H9 (cell line): Measurements from ENCODE around the gene BSN. TPM values are rescaled to one million over a fixed set of nuclear protein-coding genes. Genes with fewer than 3 reads are reported as not detected.

ENCODE experiments used
- DNase-seq: peaks from one replicate; pipeline ENCODE4 v3.0.0-alpha.2; 2017
- H2AFZ ChIP-seq: one replicate; pipeline ENCODE4 v1.6.1; 2013; ENCODE audit warnings: mild to moderate bottlenecking, low read length, control low read depth, moderate library complexity
- H2AK5ac ChIP-seq: 2 replicates; pipeline ENCODE4 v1.6.1; 2013; ENCODE audit warnings: low read length, control low read depth, mixed read lengths; ENCODE audit not compliant: insufficient read length
- H2BK120ac ChIP-seq: one replicate; pipeline ENCODE4 v1.6.1; 2013; ENCODE audit warnings: low read depth, mild to moderate bottlenecking, low read length, control low read depth, inconsistent platforms; ENCODE audit not compliant: poor library complexity, severe bottlenecking
- H2BK12ac ChIP-seq: 2 replicates; pipeline ENCODE4 v1.6.1; 2013; ENCODE audit warnings: low read length, control low read depth, mixed read lengths, low read depth; ENCODE audit not compliant: insufficient read length
- H2BK15ac ChIP-seq: 2 replicates; pipeline ENCODE4 v1.6.1; 2013; ENCODE audit warnings: low read depth, low read length, control low read depth
- H2BK20ac ChIP-seq: one replicate; pipeline ENCODE4 v1.6.1; 2013; ENCODE audit warnings: low read depth, mild to moderate bottlenecking, low read length, control low read depth, inconsistent platforms; ENCODE audit not compliant: poor library complexity, severe bottlenecking
- H2BK5ac ChIP-seq: 2 replicates; pipeline ENCODE4 v1.6.1; 2013; ENCODE audit warnings: low read length, control low read depth, mixed read lengths; ENCODE audit not compliant: insufficient read length
- H3K14ac ChIP-seq: 2 replicates; pipeline ENCODE4 v1.6.1; 2013; ENCODE audit warnings: low read length, control low read depth; ENCODE audit not compliant: insufficient read depth
- H3K18ac ChIP-seq: 2 replicates; pipeline ENCODE4 v1.6.1; 2013; ENCODE audit warnings: low read depth, mild to moderate bottlenecking, mixed read lengths, low read length, control low read depth; ENCODE audit not compliant: insufficient read length
- H3K23ac ChIP-seq: 2 replicates; pipeline ENCODE4 v1.6.1; 2013; ENCODE audit warnings: low read length, control low read depth, mixed read lengths, low read depth; ENCODE audit not compliant: insufficient read length
- H3K23me2 ChIP-seq: 2 replicates; pipeline ENCODE4 v1.6.1; 2013; ENCODE audit warnings: low read depth, mild to moderate bottlenecking, mixed read lengths, low read length, control low read depth; ENCODE audit not compliant: insufficient read length, poor library complexity, severe bottlenecking
- H3K27ac ChIP-seq: 2 replicates; pipeline ENCODE4 v1.5.1; 2013; ENCODE audit warnings: low read length, control low read depth, mixed read lengths, low read depth; ENCODE audit not compliant: insufficient read length
- H3K27me3 ChIP-seq: 2 replicates; pipeline ENCODE4 v1.6.1; 2013; ENCODE audit warnings: low read length, control low read depth, inconsistent platforms; ENCODE audit not compliant: insufficient read depth
- H3K4ac ChIP-seq: 2 replicates; pipeline ENCODE4 v1.6.1; 2013; ENCODE audit warnings: low read depth, mild to moderate bottlenecking, control low read depth, inconsistent platforms, low read length, moderate library complexity
- H3K4me1 ChIP-seq: 2 replicates; pipeline ENCODE4 v1.6.1; 2013; ENCODE audit warnings: low read length, control low read depth, inconsistent platforms; ENCODE audit not compliant: insufficient read depth
- H3K4me2 ChIP-seq: 2 replicates; pipeline ENCODE4 v1.6.1; 2013; ENCODE audit warnings: low read length, control low read depth, mixed read lengths; ENCODE audit not compliant: insufficient read length, insufficient read depth
- H3K56ac ChIP-seq: 2 replicates; pipeline ENCODE4 v1.6.1; 2013; ENCODE audit warnings: low read depth, mild to moderate bottlenecking, mixed read lengths, low read length, control low read depth; ENCODE audit not compliant: insufficient read length
- H3K79me1 ChIP-seq: 2 replicates; pipeline ENCODE4 v1.6.1; 2013; ENCODE audit warnings: low read depth, mild to moderate bottlenecking, moderate library complexity, low read length, control low read depth, inconsistent platforms; ENCODE audit not compliant: insufficient read depth, poor library complexity, severe bottlenecking
- H3K79me2 ChIP-seq: 2 replicates; pipeline ENCODE4 v1.6.1; 2013; ENCODE audit warnings: low read length, control low read depth, inconsistent platforms; ENCODE audit not compliant: insufficient read depth
- H3K9ac ChIP-seq: 2 replicates; pipeline ENCODE4 v1.6.1; 2013; ENCODE audit warnings: low read length, control low read depth, mixed read lengths; ENCODE audit not compliant: insufficient read length; ENCODE audit errors: extremely low read depth
- H3K9me3 ChIP-seq: one replicate; pipeline ENCODE4 v1.6.1; 2013; ENCODE audit warnings: low read depth, low read length, inconsistent platforms; ENCODE audit not compliant: control insufficient read depth
- H3T11ph ChIP-seq: one replicate; pipeline ENCODE4 v1.6.1; 2013; ENCODE audit warnings: mild to moderate bottlenecking, low read length, control low read depth, inconsistent platforms
- H4K20me1 ChIP-seq: one replicate; pipeline ENCODE4 v1.6.1; 2013; ENCODE audit not compliant: control insufficient read depth, insufficient read length, insufficient read depth
- H4K5ac ChIP-seq: 2 replicates; pipeline ENCODE4 v1.6.1; 2013; ENCODE audit warnings: low read depth, mild to moderate bottlenecking, mixed read lengths, low read length, control low read depth; ENCODE audit not compliant: insufficient read length
- H4K8ac ChIP-seq: replicated peaks from 2 replicates; pipeline ENCODE4 v1.6.1; 2013; ENCODE audit warnings: low read length, control low read depth, mixed read lengths, low read depth; ENCODE audit not compliant: insufficient read length
- H4K91ac ChIP-seq: 2 replicates; pipeline ENCODE4 v1.6.1; 2013; ENCODE audit warnings: low read depth, mild to moderate bottlenecking, moderate library complexity, mixed read lengths, low read length, control low read depth; ENCODE audit not compliant: insufficient read length
- H3K27ac Mint-ChIP-seq, 3 experiments: 2 replicates in 2 of 3; 3 replicates in 1 of 3; pipeline ENCODE4 v1.8.0; 2020 to 2021; ENCODE audit warnings: mixed read lengths in 3 of 3, mild to moderate bottlenecking in 1 of 3, moderate library complexity in 1 of 3
- H3K27me3 Mint-ChIP-seq: 2 replicates; pipeline ENCODE4 v1.8.0; 2021; ENCODE audit warnings: low read depth, mild to moderate bottlenecking, moderate library complexity, mixed read lengths
- H3K36me3 Mint-ChIP-seq, 3 experiments: 2 replicates in 2 of 3; 3 replicates in 1 of 3; pipeline ENCODE4 v1.8.0; 2020 to 2021; ENCODE audit warnings: low read depth in 3 of 3, mixed read lengths in 3 of 3; ENCODE audit not compliant: insufficient read depth in 1 of 3
- H3K4me1 Mint-ChIP-seq, 2 experiments: 2 replicates each; pipeline ENCODE4 v1.8.0; 2020; ENCODE audit warnings: mixed read lengths in 2 of 2
- H3K4me3 Mint-ChIP-seq, 2 experiments: 2 replicates in 1 of 2; 3 replicates in 1 of 2; pipeline ENCODE4 v1.8.0; 2020 to 2021; ENCODE audit warnings: mild to moderate bottlenecking in 2 of 2, mixed read lengths in 2 of 2, moderate library complexity in 1 of 2
- H3K9me3 Mint-ChIP-seq, 2 experiments: 2 replicates in 1 of 2; 3 replicates in 1 of 2; pipeline ENCODE4 v1.8.0; 2020; ENCODE audit warnings: mild to moderate bottlenecking in 2 of 2, mixed read lengths in 2 of 2, moderate library complexity in 1 of 2
- WGBS: extraction: QIAGEN DNeasy Blood & Tissue Kit; methylation state at CpG from one replicate; pipeline ENCODE4 v1.1.7; 2013; ENCODE audit warnings: missing lambda C conversion rate, low lambda C conversion rate, mixed read lengths; ENCODE audit not compliant: insufficient read length; ENCODE audit errors: extremely low coverage; 5-methylcytosine and 5-hydroxymethylcytosine counted together
- total RNA-seq: library from RNA; stranded (reverse); gene quantifications from 2 replicates; pipeline ENCODE4 v1.2.1, GENCODE V29; 2021
- TF ChIP-seq, protein P1 (sequence below): fragments of 200-600 bp; sonication (generic); conservative IDR thresholded peaks from 3 replicates; pipeline ENCODE4 v1.8.0; 2021; ENCODE audit warnings: antibody characterized with exemption, mild to moderate bottlenecking

Gene BSN
- total RNA-seq, 1 experiment from 2014 or later = 2.4 TPM

- Histone ChIP-seq H3K14ac (no peak overlapping the region), H3K4ac (no peak overlapping the region), H3K9me3 (no peaks in the 10 kb centered on the region), H3K79me1 (no peaks in the 10 kb centered on the region), H4K5ac (no peak overlapping the region), H3K27me3 (no peaks in the 10 kb centered on the region), H4K8ac (no peak overlapping the region), H3K23me2 (no peaks in the 10 kb centered on the region), H2BK12ac (no peak overlapping the region), H2AK5ac (no peak overlapping the region), H2BK20ac (no peak overlapping the region), H3K79me2 (no peaks in the 10 kb centered on the region), H2BK120ac (no peak overlapping the region), H3K9ac (no peak overlapping the region), H2AFZ (no peak overlapping the region), H3K23ac (no peak overlapping the region), H3K27ac (no peak overlapping the region), H3K4me2 (no peak overlapping the region), H3T11ph (no peak overlapping the region), H4K20me1 (no peaks in the 10 kb centered on the region), H2BK5ac (no peak overlapping the region), H3K4me1 (no peaks in the 10 kb centered on the region), H3K18ac (no peak overlapping the region), H4K91ac (no peak overlapping the region), H3K56ac (no peak overlapping the region), H2BK15ac (no peak overlapping the region)
- no peaks in the 10 kb centered on the region for H3K4me1 Mint-ChIP-seq
- no peak for DNase-seq
- H3K27ac Mint-ChIP-seq = no peak overlapping the region; a peak in 1 of 7 replicates
- no CpG with 5 or more reads among the region's 7 CpGs for WGBS
- peaks cover 0 to 12% (median 8%) of the 10 kb centered on the region in 3 experiments; a peak in 4 of 7 replicates for H3K36me3 Mint-ChIP-seq
- no peaks in the 10 kb centered on the region for H3K9me3 Mint-ChIP-seq
- no peaks in the 10 kb centered on the region; the same call in 1 of the 2 replicates for H3K27me3 Mint-ChIP-seq
- H3K4me3 Mint-ChIP-seq = no peak overlapping the region
- TF ChIP-seq, protein P1, sequence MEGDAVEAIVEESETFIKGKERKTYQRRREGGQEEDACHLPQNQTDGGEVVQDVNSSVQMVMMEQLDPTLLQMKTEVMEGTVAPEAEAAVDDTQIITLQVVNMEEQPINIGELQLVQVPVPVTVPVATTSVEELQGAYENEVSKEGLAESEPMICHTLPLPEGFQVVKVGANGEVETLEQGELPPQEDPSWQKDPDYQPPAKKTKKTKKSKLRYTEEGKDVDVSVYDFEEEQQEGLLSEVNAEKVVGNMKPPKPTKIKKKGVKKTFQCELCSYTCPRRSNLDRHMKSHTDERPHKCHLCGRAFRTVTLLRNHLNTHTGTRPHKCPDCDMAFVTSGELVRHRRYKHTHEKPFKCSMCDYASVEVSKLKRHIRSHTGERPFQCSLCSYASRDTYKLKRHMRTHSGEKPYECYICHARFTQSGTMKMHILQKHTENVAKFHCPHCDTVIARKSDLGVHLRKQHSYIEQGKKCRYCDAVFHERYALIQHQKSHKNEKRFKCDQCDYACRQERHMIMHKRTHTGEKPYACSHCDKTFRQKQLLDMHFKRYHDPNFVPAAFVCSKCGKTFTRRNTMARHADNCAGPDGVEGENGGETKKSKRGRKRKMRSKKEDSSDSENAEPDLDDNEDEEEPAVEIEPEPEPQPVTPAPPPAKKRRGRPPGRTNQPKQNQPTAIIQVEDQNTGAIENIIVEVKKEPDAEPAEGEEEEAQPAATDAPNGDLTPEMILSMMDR = peak; percentile 25; the same call in 2 of the 3 replicates
These were observed 158.5 kb downstream of the BSN start for GRCh38 chr3:49712631-49713317.
